Natural killer cell (primary cell): Measurements from ENCODE around the gene SHROOM2. TPM values are rescaled to one million over a fixed set of nuclear protein-coding genes. Genes with fewer than 3 reads are reported as not detected.

ENCODE experiments used
- ATAC-seq, 3 donors: fragments of 150-1000 bp in 2 of 3; fragments of 200-7000 bp in 1 of 3; cut with Tn5 transposase; 1 replicate in 1 of 3; 2 replicates in 2 of 3; pipeline ENCODE4 v1.10.0; 2021; ENCODE audit warnings: mild to moderate bottlenecking in 2 of 3, moderate library complexity in 2 of 3
- DNase-seq, 2 donors: peaks; one replicate each; pipeline versions ENCODE4 v3.0.0 to v3.0.0-alpha.2; 2013 to 2021; ENCODE audit warnings: mixed read lengths in 1 of 2
- H3K27ac ChIP-seq: one replicate; pipeline ENCODE4 v1.5.1; 2013; ENCODE audit warnings: mild to moderate bottlenecking, low read length
- H3K27me3 ChIP-seq: one replicate; pipeline ENCODE4 v1.6.1; 2013; ENCODE audit warnings: low read length; ENCODE audit not compliant: control insufficient read depth, insufficient read depth
- H3K36me3 ChIP-seq: one replicate; pipeline ENCODE4 v1.6.1; 2013; ENCODE audit warnings: low read length; ENCODE audit not compliant: control insufficient read depth, insufficient read depth
- H3K4me1 ChIP-seq: one replicate; pipeline ENCODE4 v1.6.1; 2013; ENCODE audit warnings: low read length; ENCODE audit not compliant: control insufficient read depth, insufficient read depth
- H3K4me3 ChIP-seq: one replicate; pipeline ENCODE4 v1.5.1; 2013; ENCODE audit warnings: low read length
- H3K9me3 ChIP-seq: one replicate; pipeline ENCODE4 v1.6.1; 2013; ENCODE audit warnings: low read length; ENCODE audit not compliant: control insufficient read depth, insufficient read depth
- H3K27ac Mint-ChIP-seq, 2 donors: one replicate each; pipeline ENCODE4 v1.8.0; 2022; ENCODE audit warnings: mild to moderate bottlenecking in 2 of 2, mixed read lengths in 2 of 2, moderate library complexity in 1 of 2
- H3K27me3 Mint-ChIP-seq, 2 donors: one replicate each; pipeline ENCODE4 v1.8.0; 2022; ENCODE audit warnings: low read depth in 2 of 2, mixed read lengths in 2 of 2
- H3K36me3 Mint-ChIP-seq: one replicate; pipeline ENCODE4 v1.8.0; 2022; ENCODE audit warnings: mixed read lengths
- H3K4me1 Mint-ChIP-seq, 2 donors: one replicate each; pipeline ENCODE4 v1.8.0; 2022; ENCODE audit warnings: mixed read lengths in 2 of 2
- H3K4me3 Mint-ChIP-seq: one replicate; pipeline ENCODE4 v1.8.0; 2022; ENCODE audit warnings: mild to moderate bottlenecking, moderate library complexity, mixed read lengths
- H3K9me3 Mint-ChIP-seq, 2 donors: one replicate each; pipeline ENCODE4 v1.8.0; 2022; ENCODE audit warnings: mixed read lengths in 2 of 2
- CTCF ChIP-seq: fragments of 200-600 bp; IDR thresholded peaks from one replicate; pipeline ENCODE4 v1.8.0; 2022; ENCODE audit warnings: antibody characterized with exemption
- WGBS: methylation state at CpG from one replicate; pipeline ENCODE4 v1.1.7; 2013; ENCODE audit warnings: missing lambda C conversion rate; ENCODE audit not compliant: insufficient coverage; 5-methylcytosine and 5-hydroxymethylcytosine counted together
- intact Hi-C: fragments of 100-400 bp; cut with micrococcal nuclease; formaldehyde crosslinking; loops from one replicate; pipeline ENCODE4 v1.14.2; 2022
- total RNA-seq, 4 donors: library from RNA; stranded (reverse); fragments of 120-200 nt in 1 of 4; gene quantifications; one replicate each; pipeline versions ENCODE4 v1.2.3 to v1.2.4, GENCODE V29; 2013 to 2022

Gene SHROOM2
- total RNA-seq, 3 donors from 2014 or later (not counting 1 experiment from before 2014, with no cell fraction given) = not detected

GRCh38 chrX:9905721-9906120 lies 119.5 kb downstream of the SHROOM2 start:
- no peak overlapping the region for H3K4me3 Mint-ChIP-seq
- intact Hi-C loops = no loop called here
- 68% methylated on average over 5 of the region's 5 CpGs for WGBS

GRCh38 chrX:9906919-9907318 lies 120.7 kb downstream of the SHROOM2 start:
- TF ChIP-seq CTCF = no peak
- H3K4me1 Mint-ChIP-seq = no peaks in the 10 kb centered on the region
- H3K27ac ChIP-seq = no peak overlapping the region
- H3K4me3 Mint-ChIP-seq = no peak overlapping the region
- intact Hi-C loops = no loop called here
- no peaks in the 10 kb centered on the region for H3K36me3 Mint-ChIP-seq
- no peak for DNase-seq
- no peak overlapping the region for H3K27ac Mint-ChIP-seq
- H3K36me3 ChIP-seq = no peaks in the 10 kb centered on the region
- no peaks in the 10 kb centered on the region for H3K9me3 ChIP-seq
- no peaks in the 10 kb centered on the region for H3K27me3 ChIP-seq
- peaks cover 4 to 6% of the 10 kb centered on the region in 2 donors for H3K27me3 Mint-ChIP-seq
- 89% methylated on average over 10 of the region's 10 CpGs for WGBS
- H3K4me3 ChIP-seq = no peak overlapping the region
- ATAC-seq = no peak
- H3K4me1 ChIP-seq = no peaks in the 10 kb centered on the region
- no peaks in the 10 kb centered on the region for H3K9me3 Mint-ChIP-seq

More at GRCh38 chrX:9905721-9906120, 119.5 kb downstream of the SHROOM2 start:
- no peak overlapping the region for H3K4me3 ChIP-seq
- H3K9me3 ChIP-seq = no peaks in the 10 kb centered on the region
- DNase-seq = no peak
- H3K36me3 ChIP-seq = no peaks in the 10 kb centered on the region
- H3K27me3 ChIP-seq = no peaks in the 10 kb centered on the region
- no peaks in the 10 kb centered on the region for H3K9me3 Mint-ChIP-seq
- no peaks in the 10 kb centered on the region for H3K36me3 Mint-ChIP-seq
- H3K27ac ChIP-seq = no peak overlapping the region
- no peak for ATAC-seq
- no peak for TF ChIP-seq CTCF
- H3K4me1 Mint-ChIP-seq = no peaks in the 10 kb centered on the region
- H3K4me1 ChIP-seq = no peaks in the 10 kb centered on the region
- peaks cover 0 to 6% of the 10 kb centered on the region in 2 donors for H3K27me3 Mint-ChIP-seq
- no peak overlapping the region for H3K27ac Mint-ChIP-seq

GRCh38 chrX:9907645-9908387 lies 121.6 kb downstream of the SHROOM2 start:
- no peaks in the 10 kb centered on the region for H3K36me3 ChIP-seq
- no peak for TF ChIP-seq CTCF
- no peaks in the 10 kb centered on the region for H3K36me3 Mint-ChIP-seq
- no peak overlapping the region for H3K27ac ChIP-seq
- H3K27me3 ChIP-seq = no peaks in the 10 kb centered on the region
- no peaks in the 10 kb centered on the region for H3K9me3 ChIP-seq
- no peaks in the 10 kb centered on the region for H3K4me1 ChIP-seq
- no peak overlapping the region for H3K4me3 Mint-ChIP-seq
- no peak overlapping the region for H3K4me3 ChIP-seq
- 70% methylated on average over 6 of the region's 8 CpGs for WGBS
- no peak overlapping the region for H3K27ac Mint-ChIP-seq
- H3K9me3 Mint-ChIP-seq = no peaks in the 10 kb centered on the region
- intact Hi-C loops = no loop called here
- H3K4me1 Mint-ChIP-seq = no peaks in the 10 kb centered on the region
- DNase-seq (no peak), ATAC-seq (no peak)
- H3K27me3 Mint-ChIP-seq = peaks cover 4 to 5% of the 10 kb centered on the region in 2 donors

GRCh38 chrX:9909254-9909653 lies 123.0 kb downstream of the SHROOM2 start:
- Histone ChIP-seq H3K4me1 (no peaks in the 10 kb centered on the region), H3K4me3 (no peak overlapping the region), H3K9me3 (no peaks in the 10 kb centered on the region), H3K36me3 (no peaks in the 10 kb centered on the region), H3K27ac (no peak overlapping the region), H3K27me3 (no peaks in the 10 kb centered on the region)
- H3K4me1 Mint-ChIP-seq = no peaks in the 10 kb centered on the region
- intact Hi-C loops = no loop called here
- DNase-seq = no peak
- no peak overlapping the region for H3K4me3 Mint-ChIP-seq
- ATAC-seq = no peak
- 95% methylated on average over 5 of the region's 6 CpGs for WGBS
- peaks cover 4 to 11% of the 10 kb centered on the region in 2 donors for H3K27me3 Mint-ChIP-seq
- H3K27ac Mint-ChIP-seq = no peak overlapping the region
- H3K36me3 Mint-ChIP-seq = no peaks in the 10 kb centered on the region
- no peaks in the 10 kb centered on the region for H3K9me3 Mint-ChIP-seq
- TF ChIP-seq CTCF = no peak
